GM12801 (cell line): ENCODE measurements around the gene SSC5D.

Experiments
- TF ChIP-seq, protein P1 (sequence below): IDR thresholded peaks from one replicate; pipeline ENCODE4 v1.5.1; 2011; ENCODE audit warnings: control low read depth; ENCODE audit not compliant: insufficient read length; ENCODE audit errors: extremely low read depth

SSC5D gene

DNA sequence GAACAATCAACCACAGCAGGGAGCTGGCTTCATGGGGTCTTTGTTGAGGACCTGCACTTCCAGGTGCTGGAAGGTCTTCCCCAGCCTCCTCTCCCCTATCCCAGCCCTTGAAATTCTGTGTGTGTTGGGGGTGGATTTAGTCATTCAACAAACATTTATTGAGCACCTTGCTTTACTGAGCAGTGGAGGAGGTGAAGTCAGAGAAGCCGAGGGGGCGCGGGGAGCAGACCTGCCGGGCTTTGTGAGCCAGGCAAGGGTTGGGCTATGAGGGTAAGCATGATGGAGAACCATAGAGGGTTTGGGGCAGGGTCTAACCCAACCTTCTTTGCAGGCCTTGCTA is 20.2 kb upstream of the SSC5D start:
- TF ChIP-seq, protein P1, sequence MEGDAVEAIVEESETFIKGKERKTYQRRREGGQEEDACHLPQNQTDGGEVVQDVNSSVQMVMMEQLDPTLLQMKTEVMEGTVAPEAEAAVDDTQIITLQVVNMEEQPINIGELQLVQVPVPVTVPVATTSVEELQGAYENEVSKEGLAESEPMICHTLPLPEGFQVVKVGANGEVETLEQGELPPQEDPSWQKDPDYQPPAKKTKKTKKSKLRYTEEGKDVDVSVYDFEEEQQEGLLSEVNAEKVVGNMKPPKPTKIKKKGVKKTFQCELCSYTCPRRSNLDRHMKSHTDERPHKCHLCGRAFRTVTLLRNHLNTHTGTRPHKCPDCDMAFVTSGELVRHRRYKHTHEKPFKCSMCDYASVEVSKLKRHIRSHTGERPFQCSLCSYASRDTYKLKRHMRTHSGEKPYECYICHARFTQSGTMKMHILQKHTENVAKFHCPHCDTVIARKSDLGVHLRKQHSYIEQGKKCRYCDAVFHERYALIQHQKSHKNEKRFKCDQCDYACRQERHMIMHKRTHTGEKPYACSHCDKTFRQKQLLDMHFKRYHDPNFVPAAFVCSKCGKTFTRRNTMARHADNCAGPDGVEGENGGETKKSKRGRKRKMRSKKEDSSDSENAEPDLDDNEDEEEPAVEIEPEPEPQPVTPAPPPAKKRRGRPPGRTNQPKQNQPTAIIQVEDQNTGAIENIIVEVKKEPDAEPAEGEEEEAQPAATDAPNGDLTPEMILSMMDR: no peak

DNA sequence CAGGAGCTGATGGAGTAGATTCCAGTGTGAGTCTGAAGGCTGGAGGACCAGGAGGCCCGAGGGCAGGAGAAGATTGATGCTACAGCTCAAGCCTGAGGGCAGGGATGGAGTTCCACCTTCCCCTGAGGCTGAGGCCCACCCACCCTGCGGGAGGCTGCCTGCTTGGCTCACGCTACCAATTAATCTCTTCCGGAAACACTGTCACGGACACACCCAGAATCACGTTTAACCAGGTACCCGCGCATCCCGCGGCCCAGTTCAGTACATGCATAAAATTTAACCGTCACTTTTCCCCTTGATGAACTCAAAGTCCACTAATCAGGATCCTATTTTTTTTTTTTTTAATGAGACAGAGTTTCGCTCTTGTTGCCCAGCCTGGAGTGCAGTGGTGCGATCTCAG is 17.0 kb upstream of the SSC5D start:
- TF ChIP-seq, protein P1: no peak

DNA sequence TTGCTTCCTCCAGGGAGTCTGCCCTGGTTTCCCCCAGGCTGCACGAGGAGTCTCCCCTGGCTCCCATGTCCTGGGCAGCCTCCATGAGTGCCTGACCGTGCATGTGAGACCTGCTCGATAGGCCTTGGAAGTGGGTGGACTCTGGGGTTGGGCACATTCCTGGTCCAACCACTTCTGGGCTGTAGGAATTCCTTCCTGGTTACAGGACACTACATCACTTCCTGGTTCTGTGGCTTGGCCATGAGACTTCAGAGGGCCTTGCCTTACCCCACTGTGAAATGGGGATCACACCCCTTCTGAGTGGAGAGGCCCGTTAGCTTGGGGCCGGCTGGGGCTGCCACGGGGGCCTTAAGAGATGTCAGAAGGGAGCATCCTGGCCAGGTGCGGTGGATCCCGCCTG is 15.8 kb upstream of the SSC5D start:
- TF ChIP-seq, protein P1: no peak

DNA sequence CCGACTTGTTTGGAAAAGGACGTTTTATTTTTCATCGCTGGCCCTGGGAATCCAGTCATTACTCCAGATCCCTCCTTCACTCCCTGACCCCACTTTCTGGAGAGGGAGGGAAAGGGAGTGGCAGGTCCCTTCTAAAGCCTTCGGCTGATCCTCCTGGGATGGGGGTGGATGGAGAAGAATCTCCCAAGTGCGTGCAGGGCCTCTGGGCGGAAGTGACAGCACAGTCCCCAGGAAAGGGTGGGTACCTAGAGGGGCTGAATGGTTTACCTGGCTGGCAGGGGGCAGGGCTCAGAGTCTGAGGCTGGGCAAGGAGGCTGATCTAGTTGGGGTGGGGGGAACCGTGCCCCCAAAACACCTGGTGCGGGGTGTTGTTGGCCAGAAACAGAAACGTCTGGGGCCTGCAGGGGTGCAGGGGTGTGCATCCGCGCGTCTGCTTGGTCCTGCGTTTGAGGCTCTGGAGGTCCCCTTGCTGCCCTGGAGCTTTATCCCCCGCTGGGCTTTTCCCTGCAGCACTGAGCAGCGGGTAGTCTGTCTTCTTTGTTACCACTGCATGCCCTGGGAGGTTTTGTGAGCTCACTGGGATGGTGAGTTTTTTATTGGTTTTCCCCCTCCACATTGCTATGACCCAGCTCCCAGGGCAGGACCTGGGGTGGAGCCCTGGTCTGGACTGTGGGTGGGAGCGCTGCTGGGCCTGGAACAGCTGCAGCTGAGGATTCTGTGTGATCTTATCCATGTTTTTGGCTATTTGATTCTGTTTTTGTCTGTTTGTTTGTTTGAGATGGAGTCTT is 14.8 kb upstream of the SSC5D start:
- TF ChIP-seq, protein P1: no peak

DNA sequence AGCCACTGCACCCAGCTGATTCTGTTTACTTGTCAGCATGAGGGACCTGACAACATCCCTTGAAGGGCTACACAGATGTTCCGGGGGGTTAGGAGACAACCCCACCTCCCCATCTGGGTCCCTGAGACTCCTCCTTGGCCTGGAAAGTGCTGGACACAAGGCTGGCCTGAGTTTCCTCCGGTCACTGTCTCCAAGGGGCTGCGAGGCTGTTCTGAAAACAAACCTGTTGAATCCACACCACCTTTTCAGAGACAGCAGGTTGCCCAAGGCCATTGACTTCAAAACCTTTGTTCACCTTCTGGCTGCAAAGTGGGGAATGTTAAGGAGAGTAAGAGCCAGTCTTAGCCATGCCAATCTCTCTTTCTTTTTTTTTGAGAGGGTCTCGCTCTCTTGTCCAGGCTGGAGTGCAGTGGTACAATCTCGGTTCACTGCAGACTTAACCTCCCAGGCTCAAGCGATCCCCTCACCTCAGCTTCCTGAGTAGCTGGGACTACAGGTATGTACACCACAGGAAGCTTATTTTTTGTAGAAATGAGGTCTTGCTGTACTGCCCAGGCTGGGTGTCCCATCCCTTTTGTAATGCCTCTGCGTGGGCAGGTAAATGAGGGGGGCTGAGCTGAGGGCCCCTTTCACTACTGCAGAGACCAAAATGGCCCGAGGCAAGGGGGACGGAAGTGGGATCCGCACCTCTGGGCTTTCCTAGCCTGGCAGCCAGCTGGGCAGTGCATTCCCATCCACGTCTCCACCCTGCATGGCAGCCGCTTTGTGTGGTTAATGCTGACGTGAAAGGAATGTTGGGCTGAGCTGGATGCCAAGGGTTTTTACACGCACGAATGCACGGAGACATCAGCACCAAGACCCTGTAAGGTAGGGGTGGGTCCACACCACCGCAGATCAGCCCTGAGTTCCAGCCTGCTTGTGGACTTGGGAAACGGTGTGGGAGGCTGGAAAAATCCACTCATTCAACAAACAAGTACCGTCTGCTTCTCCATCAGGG is 13.7 kb upstream of the SSC5D start:
- TF ChIP-seq, protein P1: no peak

DNA sequence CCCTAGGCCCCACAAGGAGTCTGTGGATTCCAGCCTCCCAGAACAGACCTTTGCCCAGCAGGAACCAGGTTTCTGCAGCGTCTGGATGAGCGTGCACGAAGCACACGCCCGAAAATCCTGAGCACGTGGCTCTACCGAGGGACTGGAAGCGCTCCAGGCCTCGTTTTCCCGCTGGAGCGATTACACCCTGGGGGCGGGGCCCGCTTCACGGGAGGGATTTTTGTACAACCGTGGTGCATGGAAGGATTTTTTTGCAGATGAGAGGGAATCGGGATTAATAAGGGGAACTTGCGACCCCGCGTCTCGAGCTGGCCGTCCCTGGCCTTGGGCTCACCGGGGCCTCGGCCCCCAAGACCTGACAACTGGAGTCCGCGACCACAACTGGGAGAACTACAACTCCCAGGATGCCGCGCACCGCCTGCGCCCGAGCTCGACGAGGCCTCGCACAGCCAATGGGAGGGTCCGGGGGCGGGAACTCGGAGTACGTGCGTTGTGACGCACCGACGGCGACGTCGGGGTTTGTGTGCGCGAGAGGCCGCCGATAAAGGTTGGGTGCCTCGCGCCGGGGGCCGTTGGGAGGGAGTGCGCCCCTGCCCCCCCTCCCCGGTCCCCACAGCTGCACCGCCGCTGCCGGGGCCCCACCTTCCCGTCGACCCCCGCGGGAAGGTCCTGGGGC is 12.0 kb upstream of the SSC5D start, which contains the start of gene ZNF628:
Gene ZNF628 (plus strand): TSS at position 518 of the 676 bp plus-strand sequence. CDS start 3,294 bp downstream, outside the sequence.
- TF ChIP-seq, protein P1: no peak

DNA sequence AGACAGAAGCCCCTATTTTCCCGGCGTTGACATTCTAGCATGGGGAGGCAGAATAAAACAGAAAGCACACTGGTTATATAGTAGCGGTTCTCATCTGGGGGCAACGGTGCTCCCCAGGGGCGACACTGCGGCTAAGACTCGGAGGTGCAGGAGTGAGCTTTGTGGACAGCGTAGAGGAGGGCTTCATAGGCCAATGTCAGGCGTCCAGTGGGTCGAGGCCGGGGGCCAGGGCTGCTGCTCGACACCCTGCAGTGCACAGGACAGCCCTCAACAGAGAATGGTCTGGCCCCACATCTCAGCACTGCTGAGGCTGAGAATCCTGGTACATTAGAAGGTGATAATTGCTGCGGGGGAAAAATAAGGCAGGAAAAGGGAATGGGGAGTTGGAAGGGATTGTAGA is 10.3 kb upstream of the SSC5D start:
- TF ChIP-seq, protein P1: no peak
